ENCODE measurements around the gene ETV2.

ETV2 gene

DNA sequence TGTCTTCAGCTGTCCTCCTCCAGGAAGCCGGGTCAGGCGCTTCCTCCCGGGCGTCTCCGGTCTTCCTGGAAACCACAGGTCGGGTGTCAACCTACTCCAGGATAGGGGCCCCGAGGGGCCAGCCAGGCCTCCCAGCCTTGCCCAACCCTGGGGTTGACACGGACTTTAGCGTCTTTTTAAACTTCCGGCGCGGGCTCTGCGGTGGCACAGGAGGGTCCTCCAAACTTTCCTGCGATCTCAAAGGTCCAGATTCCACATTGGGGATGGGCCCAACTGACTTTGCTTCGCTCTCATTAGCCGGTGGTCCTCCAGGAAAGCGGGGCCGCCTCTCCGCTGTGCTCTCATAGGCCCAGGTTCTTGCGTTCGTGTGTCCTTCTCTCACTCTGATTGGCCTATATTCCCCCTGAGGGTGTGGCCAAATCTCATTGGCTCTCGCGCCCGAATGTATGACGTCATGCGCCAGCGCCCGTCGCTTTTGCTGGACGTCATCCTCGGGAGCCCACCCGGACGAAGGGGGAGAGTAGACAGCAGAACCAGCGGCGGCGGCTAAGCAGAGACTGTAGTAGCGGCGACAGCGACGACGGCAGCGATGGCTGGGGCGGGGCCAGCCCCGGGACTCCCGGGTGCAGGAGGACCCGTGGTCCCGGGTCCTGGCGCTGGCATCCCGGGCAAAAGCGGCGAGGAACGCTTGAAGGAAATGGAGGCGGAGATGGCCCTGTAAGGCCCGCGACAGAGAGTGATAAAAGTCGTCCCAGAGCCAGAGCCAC lies 12.8 kb upstream of the ETV2 start, which contains the start of gene RBM42:
RBM42 (plus strand) TSS at position 472 of the 767 bp plus-strand sequence; CDS start at position 590, 118 bp downstream.
- TF ChIP-seq, protein P1, sequence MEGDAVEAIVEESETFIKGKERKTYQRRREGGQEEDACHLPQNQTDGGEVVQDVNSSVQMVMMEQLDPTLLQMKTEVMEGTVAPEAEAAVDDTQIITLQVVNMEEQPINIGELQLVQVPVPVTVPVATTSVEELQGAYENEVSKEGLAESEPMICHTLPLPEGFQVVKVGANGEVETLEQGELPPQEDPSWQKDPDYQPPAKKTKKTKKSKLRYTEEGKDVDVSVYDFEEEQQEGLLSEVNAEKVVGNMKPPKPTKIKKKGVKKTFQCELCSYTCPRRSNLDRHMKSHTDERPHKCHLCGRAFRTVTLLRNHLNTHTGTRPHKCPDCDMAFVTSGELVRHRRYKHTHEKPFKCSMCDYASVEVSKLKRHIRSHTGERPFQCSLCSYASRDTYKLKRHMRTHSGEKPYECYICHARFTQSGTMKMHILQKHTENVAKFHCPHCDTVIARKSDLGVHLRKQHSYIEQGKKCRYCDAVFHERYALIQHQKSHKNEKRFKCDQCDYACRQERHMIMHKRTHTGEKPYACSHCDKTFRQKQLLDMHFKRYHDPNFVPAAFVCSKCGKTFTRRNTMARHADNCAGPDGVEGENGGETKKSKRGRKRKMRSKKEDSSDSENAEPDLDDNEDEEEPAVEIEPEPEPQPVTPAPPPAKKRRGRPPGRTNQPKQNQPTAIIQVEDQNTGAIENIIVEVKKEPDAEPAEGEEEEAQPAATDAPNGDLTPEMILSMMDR (IDR thresholded peaks at IDR 0.05; ENCODE audit: borderline replicate concordance, insufficient read depth, low read depth, low read length), result no peak
- H3K4me3 ChIP-seq (ENCODE audit: low read depth, low read length), result peak within 1 kb of the TSS; percentile 79

DNA sequence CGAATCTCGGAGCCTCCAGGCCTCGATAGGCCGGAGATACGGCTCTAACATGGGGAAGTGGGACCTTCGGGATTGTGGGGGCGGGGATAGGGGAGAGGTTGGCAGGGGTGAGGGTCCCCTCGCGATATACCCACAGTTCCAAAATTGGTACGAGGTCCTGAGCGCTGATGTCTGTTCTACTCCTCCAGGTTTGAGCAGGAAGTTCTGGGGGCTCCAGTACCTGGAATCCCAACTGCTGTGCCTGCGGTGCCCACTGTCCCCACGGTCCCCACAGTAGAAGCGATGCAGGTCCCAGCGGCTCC lies 12.3 kb upstream of the ETV2 start:
- peak overlapping the region; percentile 79 for H3K4me3 ChIP-seq (ENCODE audit: low read depth, low read length)
- TF ChIP-seq, protein P1 (IDR thresholded peaks at IDR 0.05; ENCODE audit: borderline replicate concordance, insufficient read depth, low read depth, low read length), result no peak

DNA sequence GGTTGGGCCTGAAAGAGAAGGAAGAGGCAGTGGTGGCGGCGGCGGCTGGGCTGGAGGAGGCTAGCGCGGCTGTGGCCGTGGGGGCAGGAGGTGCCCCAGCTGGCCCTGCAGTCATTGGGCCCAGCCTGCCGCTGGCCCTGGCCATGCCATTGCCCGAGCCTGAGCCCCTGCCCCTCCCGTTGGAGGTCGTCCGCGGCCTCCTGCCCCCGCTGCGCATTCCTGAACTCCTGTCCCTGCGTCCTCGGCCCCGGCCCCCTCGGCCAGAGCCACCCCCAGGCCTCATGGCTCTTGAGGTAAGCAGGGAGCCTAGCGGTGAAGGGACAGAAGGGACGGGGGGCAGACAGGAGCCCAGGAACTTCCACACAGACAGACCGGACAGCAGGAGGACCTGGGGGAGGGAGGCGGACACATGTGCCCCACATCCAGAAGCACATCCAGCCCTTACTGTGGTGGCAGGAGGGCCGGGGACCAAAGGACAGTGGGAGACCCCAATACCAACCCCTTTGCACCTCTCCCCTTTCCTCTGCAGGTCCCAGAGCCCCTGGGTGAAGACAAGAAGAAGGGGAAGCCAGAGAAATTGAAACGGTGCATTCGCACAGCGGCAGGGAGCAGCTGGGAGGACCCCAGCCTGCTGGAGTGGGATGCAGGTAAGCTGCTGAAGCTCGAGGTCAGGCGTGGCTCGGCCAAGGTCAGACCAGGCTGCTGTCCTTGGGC lies 7.7 kb upstream of the ETV2 start:
- H3K4me3 ChIP-seq (ENCODE audit: low read depth, low read length), result no peak overlapping the region
- TF ChIP-seq, protein P1 (IDR thresholded peaks at IDR 0.05; ENCODE audit: borderline replicate concordance, insufficient read depth, low read depth, low read length), result no peak

- TF ChIP-seq, protein P1 (IDR thresholded peaks at IDR 0.05; ENCODE audit: borderline replicate concordance, insufficient read depth, low read depth, low read length), result no peak
- H3K4me3 ChIP-seq (ENCODE audit: low read depth, low read length), result no peak overlapping the region
These were observed 4.9 kb upstream of the ETV2 start for GRCh38 chr19:35636651-35637050.

GRCh38 chr19:35637165-35637564 lies 4.4 kb upstream of the ETV2 start:
- no peak overlapping the region for H3K4me3 ChIP-seq (ENCODE audit: low read depth, low read length)
- TF ChIP-seq, protein P1 (IDR thresholded peaks at IDR 0.05; ENCODE audit: borderline replicate concordance, insufficient read depth, low read depth, low read length), result no peak

GRCh38 chr19:35639321-35639639 lies 2.3 kb upstream of the ETV2 start:
- H3K4me3 ChIP-seq (ENCODE audit: low read depth, low read length), result no peak overlapping the region
- TF ChIP-seq, protein P1 (IDR thresholded peaks at IDR 0.05; ENCODE audit: borderline replicate concordance, insufficient read depth, low read depth, low read length), result no peak

GRCh38 chr19:35639863-35640262 lies 1.7 kb upstream of the ETV2 start:
- TF ChIP-seq, protein P1 (IDR thresholded peaks at IDR 0.05; ENCODE audit: borderline replicate concordance, insufficient read depth, low read depth, low read length), result no peak
- H3K4me3 ChIP-seq (ENCODE audit: low read depth, low read length), result no peak overlapping the region

Measured in GM12875 (cell line).